ENCODE results near the gene WNT9A.

Gene WNT9A

DNA sequence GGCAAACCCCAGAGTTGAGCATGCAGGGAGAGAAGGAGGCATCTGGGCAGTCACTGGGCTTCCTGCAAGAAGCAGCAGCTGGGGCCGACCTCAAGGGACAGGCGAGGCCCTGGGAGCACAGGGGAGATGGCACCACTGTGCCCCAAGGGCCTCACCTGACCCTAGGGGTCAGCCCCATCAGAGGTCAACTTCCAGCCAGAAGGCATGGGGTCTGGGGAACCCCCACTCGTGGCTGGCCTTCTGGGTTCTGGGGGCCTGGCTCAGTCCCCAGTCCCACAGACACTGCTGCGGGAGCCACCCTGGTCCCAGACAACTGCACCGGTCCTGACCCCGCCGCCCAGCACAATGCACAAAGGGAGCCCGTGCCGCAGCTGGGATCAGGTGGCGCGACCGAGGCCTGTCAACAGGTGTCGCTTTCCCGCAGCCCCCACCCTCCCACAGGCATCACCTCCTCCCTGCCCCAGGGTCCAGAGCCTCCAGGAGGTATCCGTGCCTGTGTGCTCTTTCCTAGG lies 6.2 kb downstream of the WNT9A start:
- no peak for DNase-seq

DNA sequence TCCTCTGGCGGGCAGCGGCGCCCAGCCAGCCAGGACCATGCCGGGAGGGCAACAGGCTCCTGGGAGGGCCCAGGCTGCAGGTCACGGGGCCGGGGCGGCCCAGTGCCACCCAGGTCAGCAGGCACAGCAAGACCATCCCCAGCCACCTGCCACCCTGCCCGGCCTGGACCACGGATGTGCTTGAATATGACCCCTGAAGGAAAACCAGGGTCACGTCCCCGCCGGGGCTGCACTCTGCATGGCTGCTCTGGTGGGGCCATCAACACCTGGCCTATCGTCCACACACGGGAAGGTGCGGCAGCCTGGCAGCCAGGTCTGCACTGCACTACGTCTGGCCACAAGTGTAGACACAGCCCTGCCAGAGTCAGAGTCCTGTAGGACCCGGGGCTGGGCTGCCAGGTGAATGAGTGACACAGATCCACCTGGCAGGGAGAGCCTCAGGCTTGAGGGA lies 6.9 kb downstream of the WNT9A start:
- DNase-seq, result no peak

- no peak for DNase-seq
These were observed 7.7 kb downstream of the WNT9A start for GRCh38 chr1:227939791-227940771.

GRCh38 chr1:227938911-227939790 lies 8.6 kb downstream of the WNT9A start:
- DNase-seq, result no peak

DNA sequence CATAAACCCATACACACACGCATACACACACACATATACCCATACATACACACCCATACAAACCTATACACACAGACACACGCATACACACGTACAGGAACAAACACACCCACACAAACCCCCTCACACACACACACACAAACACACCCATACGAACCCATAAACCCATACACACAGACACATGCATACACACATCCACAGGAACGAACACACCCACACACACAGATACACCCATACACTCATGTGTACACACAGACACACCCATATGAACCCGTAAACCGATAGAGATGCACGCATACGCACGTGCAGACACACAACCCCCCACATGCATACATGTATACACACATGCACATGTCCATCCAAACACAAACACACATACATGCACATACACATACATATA lies 9.5 kb downstream of the WNT9A start:
- no peak for DNase-seq

DNA sequence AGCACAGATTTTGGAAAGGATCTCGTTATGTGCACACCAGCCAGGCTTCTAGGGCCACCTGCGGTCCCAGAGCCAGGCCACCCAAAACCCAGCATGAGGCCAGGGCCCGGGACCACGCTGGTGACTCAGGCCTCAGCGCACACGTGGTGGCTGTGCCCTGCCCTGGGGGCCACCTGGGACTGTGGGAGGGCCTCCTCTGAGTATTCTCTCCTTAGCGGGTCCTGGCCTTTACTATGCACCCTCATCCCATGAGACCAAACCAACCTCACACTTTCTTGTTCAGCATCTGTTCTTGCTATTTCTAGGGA lies 9.9 kb downstream of the WNT9A start:
- no peak for DNase-seq

DNA sequence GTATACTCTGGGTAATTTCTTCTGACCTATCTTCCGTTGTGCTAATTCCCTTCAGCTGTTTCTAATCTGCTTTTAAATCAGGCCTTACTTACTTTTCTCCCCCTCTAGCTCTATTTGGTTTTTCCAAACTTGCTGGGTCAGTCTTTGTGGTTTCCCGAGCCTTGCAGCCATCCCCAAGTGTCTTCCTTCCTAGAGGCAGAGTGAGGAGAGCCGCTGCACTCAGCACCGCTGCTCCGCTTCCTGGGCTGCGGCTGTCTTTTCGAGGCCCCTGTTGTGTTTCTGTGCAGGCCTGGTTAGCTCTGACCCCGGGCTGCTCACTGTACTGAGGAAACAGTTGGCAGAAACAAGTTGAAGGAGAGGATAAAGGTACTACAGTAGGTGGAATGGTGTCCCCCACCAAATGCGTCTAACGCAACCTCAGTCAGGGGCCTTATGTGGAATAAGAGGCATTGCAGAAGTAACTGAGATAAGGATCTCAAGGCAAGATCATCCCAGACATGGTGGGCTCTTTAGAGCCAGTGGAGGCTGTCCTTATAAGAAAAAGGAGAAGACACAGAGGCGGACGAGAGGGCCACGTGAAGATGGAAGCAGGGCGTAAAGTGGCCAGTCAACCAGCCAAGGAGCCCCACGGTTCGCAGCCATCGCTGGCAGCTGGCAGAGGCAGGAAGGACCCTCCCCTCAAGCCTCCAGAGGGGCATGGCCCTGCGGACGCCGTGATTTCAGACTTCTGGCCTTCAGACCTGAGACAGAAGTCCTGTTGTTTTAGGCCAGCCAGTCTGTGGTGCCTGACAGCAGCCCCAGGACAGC lies 10.5 kb downstream of the WNT9A start:
- DNase-seq, result no peak

DNA sequence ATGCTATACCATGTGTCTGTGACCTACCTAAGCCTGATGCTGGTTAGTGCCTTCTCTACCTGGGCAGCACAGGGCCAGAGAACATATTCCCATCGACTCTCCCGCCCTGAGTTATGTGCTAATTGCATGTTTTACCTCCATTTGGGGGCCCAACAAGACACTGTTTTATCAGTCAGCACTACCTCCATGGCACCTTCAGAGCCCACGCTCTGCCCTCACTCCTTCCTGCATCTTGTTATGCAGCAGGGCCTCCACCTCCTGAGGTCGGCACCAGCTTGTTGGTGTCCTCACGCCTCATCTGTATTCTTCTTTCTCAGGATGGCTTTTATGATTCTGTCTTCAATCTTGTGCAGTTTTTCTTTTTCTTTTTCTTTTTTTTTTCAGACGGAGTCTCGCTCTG lies 11.9 kb downstream of the WNT9A start:
- DNase-seq, result no peak

- peak; percentile 76 for DNase-seq
These were observed 13.0 kb downstream of the WNT9A start for GRCh38 chr1:227934476-227935313.

GRCh38 chr1:227929751-227930472 lies 17.8 kb downstream of the WNT9A start:
- DNase-seq, result no peak

GRCh38 chr1:227928811-227929375 lies 18.8 kb downstream of the WNT9A start:
- no peak for DNase-seq

GRCh38 chr1:227927971-227928741 lies 19.6 kb downstream of the WNT9A start:
- DNase-seq, result no peak

- no peak for DNase-seq
These were observed 20.5 kb downstream of the WNT9A start for GRCh38 chr1:227926896-227927885.

- no peak for DNase-seq
These were observed 21.4 kb downstream of the WNT9A start for GRCh38 chr1:227926216-227926791.

- no peak for DNase-seq
These were observed 22.0 kb downstream of the WNT9A start for GRCh38 chr1:227925582-227926198.

- DNase-seq, result no peak
These were observed 22.7 kb downstream of the WNT9A start for GRCh38 chr1:227924833-227925574.
